CD4-positive, alpha-beta T cell treated with Interleukin-17A for 4 hours (primary cell): ENCODE results near the gene KRTAP4-4.
"Not testable (repeated sequence)": the region's sequence is repeated elsewhere in the genome, so short reads cannot be mapped to it uniquely, and the experiment has no call there.

ENCODE experiments used
- DNase-seq: peaks from one replicate; pipeline ENCODE4 v3.0.0-alpha.2; 2020; ENCODE audit warnings: mixed read lengths

The KRTAP4-4 gene

DNA sequence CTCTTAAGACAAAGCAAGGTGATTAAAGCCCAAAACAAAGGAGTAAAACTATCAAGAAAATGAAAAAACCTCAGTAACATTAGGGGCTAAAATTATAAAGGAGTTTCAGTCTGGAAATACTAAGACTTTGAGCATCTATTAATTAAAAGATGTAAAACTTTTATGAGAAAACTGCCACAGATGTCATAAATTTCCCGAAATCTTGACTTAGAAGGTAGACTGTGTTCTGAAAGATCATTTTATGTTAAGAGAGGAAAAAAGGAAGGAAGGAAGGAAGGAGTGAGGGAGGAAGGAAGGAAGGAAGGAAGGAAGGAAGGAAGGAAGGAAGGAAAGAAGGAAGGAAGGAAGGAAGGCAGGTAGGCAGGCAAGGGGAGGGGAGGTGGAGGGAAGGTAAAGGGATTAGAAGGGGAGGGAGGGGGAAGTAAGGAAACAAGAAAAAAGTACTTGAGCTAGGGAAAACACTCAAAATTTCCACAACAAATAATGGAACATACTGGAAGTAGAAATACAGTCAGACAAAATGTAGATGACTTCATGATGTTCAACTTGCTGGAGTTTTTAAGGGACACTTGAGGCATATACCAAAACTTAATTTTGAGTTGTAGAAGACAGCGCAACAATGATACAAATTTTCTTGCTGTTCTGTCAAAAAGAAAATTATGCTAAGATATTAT is 12.9 kb downstream of the KRTAP4-4 start:
- DNase-seq, result no peak

GRCh38 chr17:41145261-41145660 is 15.3 kb downstream of the KRTAP4-4 start:
- no peak for DNase-seq

GRCh38 chr17:41144846-41145245 is 15.7 kb downstream of the KRTAP4-4 start:
- DNase-seq, result no peak

- no peak for DNase-seq
Measured at GRCh38 chr17:41141361-41141760, 19.2 kb downstream of the KRTAP4-4 start.

DNA sequence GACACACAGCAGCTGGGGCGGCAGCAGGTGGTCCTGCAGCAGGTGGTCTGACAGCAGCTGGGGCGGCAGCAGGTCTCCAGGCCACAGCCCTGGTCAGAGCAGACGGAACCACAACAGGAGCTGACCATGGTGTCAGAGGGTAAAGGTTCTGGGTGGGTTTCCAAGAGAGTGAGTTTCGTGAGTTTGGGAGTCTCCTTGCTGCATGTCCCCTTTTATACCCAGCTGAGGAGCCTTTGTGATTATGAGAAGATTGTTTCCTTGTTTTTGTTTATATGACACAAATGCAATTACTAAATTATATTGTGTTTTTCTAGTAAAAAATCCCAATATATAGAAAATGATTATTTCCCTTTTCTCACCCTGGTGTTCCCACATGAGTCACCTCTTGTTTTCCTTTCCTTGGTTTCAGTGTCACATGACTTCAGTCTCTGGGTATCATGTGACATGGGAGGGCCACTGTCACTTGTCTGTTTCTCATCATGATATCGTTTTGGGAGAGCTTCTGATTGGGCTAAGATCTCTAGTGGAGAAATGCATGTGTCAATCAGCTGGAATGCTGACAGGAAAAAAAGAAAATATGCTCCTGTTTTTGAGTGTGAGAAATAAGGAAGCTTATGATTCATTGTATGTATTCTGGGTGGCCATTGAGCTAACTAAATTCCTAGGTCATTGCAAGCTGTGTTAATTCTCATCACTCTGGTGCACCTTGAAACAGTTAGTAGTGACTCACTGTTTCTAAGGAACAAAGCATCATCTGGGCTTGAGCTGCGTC is 20.0 kb downstream of the KRTAP4-4 start, which contains the start of gene KRTAP4-6:
Gene KRTAP4-6, minus strand, starts transcription at position 185 of the 772 bp plus-strand sequence. Its CDS starts 57 bp downstream, at position 128.
- no peak for DNase-seq

GRCh38 chr17:41139865-41140264 is 20.7 kb downstream of the KRTAP4-4 start:
- not testable (repeated sequence) for DNase-seq

GRCh38 chr17:41133880-41134735 is 26.4 kb downstream of the KRTAP4-4 start:
- DNase-seq, result peak; percentile 20

- DNase-seq, result no peak
Measured at GRCh38 chr17:41131979-41132378, 28.6 kb downstream of the KRTAP4-4 start.

DNA sequence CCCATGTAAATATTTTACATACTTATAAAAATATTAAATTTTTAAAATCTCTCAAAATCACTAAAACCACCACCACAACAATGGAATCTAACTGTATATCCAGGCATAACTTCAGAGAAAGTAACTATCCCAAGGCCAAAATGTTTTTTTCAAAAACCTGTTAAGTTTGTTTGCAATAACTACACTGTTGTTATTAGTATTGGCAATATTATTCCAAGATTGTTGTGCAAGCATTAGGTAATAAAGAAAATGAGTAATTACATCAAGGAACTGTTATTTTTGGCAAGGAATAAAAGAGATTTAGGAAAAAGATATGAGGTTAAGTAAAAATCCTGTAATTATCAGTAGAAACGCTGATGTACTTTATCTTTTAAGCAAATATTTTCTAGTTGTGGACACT is 33.2 kb downstream of the KRTAP4-4 start:
- DNase-seq, result no peak

- DNase-seq, result no peak
Measured at GRCh38 chr17:41126412-41126811, 34.1 kb downstream of the KRTAP4-4 start.

DNA sequence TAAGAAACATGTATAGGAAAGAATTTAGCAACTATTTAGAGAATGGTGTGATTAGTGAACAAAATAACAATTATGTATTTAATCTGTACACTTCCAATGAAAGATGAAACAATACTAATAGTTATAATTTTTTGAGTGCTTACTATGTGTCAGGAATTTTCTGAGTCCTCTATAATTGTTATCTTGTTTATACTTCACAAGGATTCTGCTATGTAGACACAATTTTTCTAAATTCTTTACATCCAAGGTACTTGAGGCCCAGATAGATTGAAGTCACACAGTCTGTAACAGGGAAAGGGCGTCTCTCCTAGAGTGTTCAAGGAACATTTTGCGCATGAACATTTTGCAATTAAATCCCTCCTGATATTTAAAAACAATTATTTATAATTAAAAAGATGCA is 35.5 kb downstream of the KRTAP4-4 start:
- DNase-seq, result no peak

DNA sequence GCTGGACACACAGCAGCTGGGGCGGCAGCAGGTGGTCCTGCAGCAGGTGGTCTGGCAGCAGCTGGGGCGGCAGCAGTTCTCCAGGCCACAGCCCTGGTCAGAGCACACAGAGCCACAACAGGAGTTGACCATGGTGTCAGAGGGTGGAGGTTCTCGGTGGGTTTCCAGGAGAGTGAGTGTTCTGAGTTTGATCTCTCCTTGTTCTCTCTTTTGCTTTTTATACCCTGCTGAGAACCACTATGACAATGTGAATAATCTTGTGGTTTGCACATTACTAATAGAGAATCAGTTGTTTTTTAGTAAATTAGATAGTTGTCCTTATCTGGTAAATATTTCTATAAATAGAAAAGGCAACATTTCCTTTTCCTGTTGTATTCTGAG is 36.6 kb downstream of the KRTAP4-4 start, which contains the start of gene KRTAP4-12:
Gene KRTAP4-12, minus strand, starts transcription at position 192 of the 381 bp plus-strand sequence. Its CDS starts 60 bp downstream, at position 132.
- DNase-seq, result not testable (repeated sequence)

GRCh38 chr17:41123292-41123990 is 37.1 kb downstream of the KRTAP4-4 start:
- DNase-seq, result not testable (repeated sequence)

DNA sequence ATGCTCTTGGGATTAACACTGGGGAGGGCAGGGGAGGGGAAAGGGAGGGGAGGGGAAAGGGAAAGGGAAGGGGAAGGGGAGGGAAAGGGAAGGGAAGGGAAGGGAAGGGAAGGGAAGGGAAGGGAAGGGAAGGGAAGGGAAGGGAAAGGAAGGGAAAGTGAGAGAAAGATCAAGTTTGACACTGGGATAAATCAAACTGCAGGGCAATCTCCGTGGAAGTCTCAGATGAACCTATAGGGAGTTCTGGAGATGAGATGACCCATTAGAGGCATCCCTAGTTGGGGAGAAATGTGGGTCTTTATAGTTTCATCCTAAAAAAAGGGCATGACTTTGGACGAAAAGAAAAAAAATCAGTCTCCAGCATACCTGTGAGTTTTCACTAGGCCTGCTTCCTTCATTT is 38.8 kb downstream of the KRTAP4-4 start:
- DNase-seq, result no peak

DNA sequence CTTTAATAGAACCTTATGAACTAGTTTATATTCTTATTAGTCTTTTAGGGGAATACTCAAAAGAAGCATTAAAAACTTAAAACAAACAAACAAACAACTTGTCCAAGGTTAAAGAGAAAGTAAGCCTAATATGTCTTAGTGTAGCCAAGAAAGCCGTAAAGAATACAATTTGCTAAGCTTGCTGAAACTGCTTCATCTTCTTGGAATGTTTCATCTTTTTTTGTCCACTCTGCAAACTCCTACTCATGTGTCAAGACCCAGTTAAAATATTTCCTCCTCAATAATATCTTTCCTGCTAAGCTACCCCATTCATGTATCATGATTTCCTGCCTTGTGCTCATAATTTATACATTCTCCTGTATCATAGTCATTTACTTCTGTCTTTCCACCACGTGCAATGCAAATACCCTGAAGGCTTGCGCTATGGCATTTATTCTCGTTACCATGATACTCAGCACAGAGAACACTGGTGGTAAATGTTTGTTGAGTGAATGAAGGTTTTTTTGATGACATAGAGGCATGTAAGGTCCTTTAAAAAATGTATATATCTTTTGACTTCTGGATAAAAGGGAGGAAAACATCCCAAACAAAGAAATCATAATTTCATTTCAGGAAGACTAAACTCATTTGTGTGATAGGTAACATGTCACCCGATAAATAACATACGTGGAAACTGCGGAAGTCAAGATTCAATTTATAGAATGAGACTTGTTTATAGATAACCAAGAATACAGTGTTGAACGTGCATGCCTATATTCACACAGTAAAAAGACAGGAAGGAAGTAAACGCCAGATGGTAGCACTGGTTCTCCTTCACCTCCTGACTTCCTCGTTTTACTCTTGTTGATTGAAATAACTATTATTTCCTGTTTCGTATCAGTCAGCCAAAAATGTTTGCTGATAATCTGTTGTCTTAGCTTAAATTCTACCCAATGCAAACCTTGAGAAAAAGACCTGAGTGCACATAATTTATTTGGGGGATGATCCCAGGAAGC is 40.6 kb downstream of the KRTAP4-4 start:
- not testable (repeated sequence) for DNase-seq

- DNase-seq, result no peak
Measured at GRCh38 chr17:41118721-41119120, 41.8 kb downstream of the KRTAP4-4 start.

DNA sequence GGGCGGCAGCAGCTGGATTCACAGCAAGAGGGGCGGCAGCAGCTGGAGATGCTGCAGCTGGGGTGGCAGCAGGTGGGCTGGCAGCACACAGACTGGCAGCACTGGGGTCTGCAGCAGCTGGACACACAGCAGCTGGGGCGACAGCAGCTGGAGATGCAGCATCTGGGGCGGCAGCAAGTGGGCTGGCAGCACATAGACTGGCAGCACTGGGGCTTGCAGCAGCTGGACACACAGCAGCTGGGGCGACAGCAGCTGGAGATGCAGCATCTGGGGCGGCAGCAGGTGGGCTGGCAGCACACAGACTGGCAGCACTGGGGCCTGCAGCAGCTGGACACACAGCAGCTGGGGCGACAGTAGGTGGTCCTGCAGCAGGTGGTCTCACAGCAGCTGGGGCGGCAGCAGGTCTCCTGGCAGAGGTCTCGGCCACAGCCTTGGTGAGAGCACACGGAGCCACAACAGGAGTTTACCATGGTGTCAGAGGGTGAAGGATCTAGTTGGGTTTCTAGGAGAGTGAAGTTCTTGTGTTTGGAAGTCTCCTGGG is 42.6 kb downstream of the KRTAP4-4 start, which contains the start of gene KRTAP4-11:
Gene KRTAP4-11, minus strand, starts transcription at position 528 of the 541 bp plus-strand sequence. Its CDS starts 58 bp downstream, at position 470.
- DNase-seq, result not testable (repeated sequence)

- DNase-seq, result no peak
Measured at GRCh38 chr17:41116297-41116696, 44.3 kb downstream of the KRTAP4-4 start.

DNA sequence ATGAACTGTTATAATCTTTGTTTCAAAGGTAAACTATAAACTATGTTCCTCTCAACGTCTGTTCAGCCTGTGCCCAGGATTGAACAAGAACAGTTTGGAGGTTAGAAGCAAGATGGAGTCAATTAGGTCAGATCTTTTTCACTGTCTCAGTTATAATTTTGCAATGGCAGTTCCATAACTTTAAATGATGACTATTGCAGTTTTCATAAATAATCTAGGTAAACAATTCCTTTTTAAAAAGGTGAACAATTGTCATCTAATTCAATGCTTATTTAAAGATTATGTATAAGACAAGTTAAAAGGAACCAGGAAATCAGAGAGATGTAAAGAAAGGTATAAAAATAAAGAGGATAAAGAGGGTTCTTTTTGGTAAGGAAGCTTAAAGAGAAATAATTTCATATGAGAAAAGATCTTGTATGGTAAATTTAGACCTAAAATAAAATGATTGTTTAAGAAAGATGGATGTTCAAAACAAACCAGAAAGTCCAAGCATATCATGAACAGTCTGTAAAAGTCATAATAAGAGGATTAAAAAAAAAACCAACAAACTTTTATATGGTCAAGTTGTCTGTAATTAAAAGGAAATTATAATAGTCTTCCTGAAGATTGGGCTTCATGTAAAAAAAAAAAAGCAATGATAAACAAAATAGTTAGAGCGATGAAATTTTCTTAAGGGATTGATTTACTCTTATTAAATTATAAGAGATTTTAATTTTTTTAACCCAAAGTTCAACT is 49.2 kb downstream of the KRTAP4-4 start:
- DNase-seq, result no peak
